Measurements from ENCODE around the gene IFNAR1.

DNA sequence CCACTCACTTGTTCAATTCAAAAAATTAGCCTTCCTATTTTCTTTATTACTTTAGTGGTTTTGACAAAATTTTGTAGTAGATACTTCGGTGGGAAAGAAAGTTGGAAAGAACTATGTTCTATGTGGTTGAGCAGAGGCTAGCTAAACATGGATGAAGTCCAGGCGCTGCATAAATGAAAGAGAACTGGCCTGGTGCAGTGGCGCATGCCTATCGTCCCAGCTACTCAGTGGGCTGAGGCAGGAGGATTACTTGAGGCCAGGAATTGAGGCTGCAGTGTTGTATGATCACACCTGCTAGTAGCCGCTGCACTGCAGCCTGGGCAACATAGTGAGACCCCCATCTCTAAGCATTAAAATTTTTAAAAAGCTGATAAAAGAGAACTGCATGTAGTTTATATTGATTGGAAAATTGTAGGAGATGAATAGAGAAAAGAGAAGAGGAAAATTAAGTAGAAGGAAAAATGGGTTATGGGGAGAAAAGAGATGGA is 21.0 kb downstream of the IFNAR1 start:
- TF ChIP-seq TAF1 (IDR thresholded peaks at IDR 0.05; ENCODE audit: borderline replicate concordance, insufficient read depth, low read length) (no peak), SIN3A (IDR thresholded peaks at IDR 0.05; ENCODE audit: borderline replicate concordance, insufficient read depth, low read length) (no peak)
